ENCODE measurements around the gene GABRG3.

GABRG3 gene

GRCh38 chr15:27249046-27249759, 278.2 kb downstream of the GABRG3 start:
- no peak for DNase-seq (ENCODE audit: low read depth)

GRCh38 chr15:27249760-27250109, 278.8 kb downstream of the GABRG3 start:
- DNase-seq (ENCODE audit: low read depth): no peak

GRCh38 chr15:27250223-27250622, 279.2 kb downstream of the GABRG3 start:
- no peak for DNase-seq (ENCODE audit: low read depth)

GRCh38 chr15:27254055-27254454, 283.1 kb downstream of the GABRG3 start:
- no peak for DNase-seq (ENCODE audit: low read depth)

GRCh38 chr15:27254801-27255200, 283.8 kb downstream of the GABRG3 start:
- no peak for DNase-seq (ENCODE audit: low read depth)

DNA sequence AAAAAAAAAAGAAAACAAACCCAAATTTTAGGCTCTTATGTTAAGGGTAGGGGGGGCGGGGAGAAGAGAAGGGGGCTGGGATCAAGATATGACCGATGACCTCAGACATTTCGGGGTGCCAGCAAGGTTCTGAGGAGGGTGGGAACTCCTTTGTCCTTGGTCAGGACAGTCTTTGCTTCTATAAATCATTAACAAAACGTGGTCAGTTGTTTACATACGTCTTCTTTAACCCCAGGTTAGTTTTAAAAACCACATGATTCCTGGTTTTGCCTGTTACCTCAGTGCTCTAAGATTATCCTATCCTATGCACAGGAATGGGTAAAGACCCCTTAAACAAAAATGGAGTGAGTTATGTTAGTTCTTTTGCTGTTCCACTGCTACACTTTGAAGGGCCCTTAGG, 285.5 kb downstream of the GABRG3 start:
- no peak for DNase-seq (ENCODE audit: low read depth)

GRCh38 chr15:27258287-27258686, 287.3 kb downstream of the GABRG3 start:
- DNase-seq (ENCODE audit: low read depth): no peak

DNA sequence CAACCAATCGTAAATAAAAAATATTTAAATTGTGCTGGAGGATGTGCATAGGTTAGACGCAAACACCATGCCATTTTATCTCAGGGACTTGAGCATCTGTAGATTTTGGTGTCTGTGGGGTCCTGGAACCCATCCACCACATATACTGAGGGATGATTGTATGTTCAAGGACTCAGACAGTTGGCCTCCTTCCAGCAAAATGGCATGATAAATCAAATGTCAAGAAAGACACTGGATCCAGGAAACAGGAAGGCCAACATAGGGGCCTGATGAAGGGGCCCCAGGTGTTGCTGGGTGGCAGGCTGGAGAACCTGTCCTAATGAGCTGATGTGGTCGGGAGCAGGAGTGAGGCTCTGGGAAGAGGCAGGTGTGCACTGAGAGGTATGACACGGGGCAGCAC, 289.5 kb downstream of the GABRG3 start:
- DNase-seq (ENCODE audit: low read depth): no peak

- no peak for DNase-seq (ENCODE audit: low read depth)
These were observed 297.9 kb downstream of the GABRG3 start for GRCh38 chr15:27268923-27269322.

GRCh38 chr15:27271258-27271657, 300.3 kb downstream of the GABRG3 start:
- no peak for DNase-seq (ENCODE audit: low read depth)

GRCh38 chr15:27272427-27272826, 301.4 kb downstream of the GABRG3 start:
- DNase-seq (ENCODE audit: low read depth): no peak

- no peak for DNase-seq (ENCODE audit: low read depth)
These were observed 302.5 kb downstream of the GABRG3 start for GRCh38 chr15:27273506-27273905.

DNA sequence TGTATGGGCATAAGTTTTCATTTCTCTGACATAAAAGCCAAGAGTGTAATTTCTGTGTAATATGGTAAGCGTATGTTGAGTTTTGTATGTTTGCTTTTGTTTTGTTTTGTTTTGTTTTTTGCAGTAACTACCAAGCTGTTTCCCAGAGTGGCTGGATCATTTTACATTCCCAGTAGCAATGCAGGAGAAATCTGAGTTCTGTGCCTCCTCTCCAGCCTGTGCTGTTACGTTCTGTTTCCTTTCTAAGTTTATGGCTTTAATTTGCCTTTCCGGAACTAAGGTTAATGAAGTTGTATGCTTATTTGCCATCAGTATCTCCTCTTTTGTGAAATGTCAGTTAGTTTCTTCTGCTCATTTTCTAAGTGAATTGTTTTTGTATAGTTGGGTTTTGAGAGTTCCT, 307.8 kb downstream of the GABRG3 start:
- DNase-seq (ENCODE audit: low read depth): no peak

DNA sequence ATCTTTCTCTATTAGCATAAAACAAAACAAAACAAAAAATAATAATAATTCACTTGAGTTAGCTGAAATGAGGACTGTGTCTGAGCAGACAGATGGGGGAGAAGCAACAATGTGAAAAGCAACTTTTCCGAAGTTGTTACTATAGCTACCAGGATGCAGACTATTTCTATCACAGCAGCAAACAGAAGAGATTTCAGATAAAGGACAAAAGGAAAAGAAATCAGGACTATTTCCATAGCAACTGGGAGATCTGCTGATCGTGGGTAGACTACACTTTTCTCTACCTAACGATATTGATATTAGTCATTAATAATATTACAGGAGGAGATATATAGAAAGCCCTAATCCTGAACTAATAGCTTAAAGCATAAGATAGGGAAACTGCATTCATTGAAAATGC, 321.7 kb downstream of the GABRG3 start:
- DNase-seq (ENCODE audit: low read depth): no peak

DNA sequence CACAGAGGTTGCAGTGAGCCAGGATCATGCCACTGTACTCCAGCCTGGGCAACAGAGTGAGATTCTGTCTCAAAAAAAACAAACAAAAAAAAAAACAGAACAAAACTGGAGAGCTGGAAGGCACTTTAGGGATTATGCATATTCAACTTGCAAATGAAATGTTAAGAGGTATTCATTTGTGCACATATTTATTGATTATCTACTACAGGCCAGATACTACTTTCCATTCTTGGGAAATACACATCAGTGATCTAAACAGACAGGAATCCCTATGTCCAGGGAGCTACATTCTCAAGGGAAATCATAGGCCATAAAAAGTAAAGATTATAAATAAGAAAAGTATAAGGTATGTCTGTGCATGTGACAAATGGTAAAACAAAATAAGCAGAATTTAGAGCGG, 322.6 kb downstream of the GABRG3 start:
- DNase-seq (ENCODE audit: low read depth): no peak

GRCh38 chr15:27317736-27318135, 346.8 kb downstream of the GABRG3 start:
- no peak for DNase-seq (ENCODE audit: low read depth)

DNA sequence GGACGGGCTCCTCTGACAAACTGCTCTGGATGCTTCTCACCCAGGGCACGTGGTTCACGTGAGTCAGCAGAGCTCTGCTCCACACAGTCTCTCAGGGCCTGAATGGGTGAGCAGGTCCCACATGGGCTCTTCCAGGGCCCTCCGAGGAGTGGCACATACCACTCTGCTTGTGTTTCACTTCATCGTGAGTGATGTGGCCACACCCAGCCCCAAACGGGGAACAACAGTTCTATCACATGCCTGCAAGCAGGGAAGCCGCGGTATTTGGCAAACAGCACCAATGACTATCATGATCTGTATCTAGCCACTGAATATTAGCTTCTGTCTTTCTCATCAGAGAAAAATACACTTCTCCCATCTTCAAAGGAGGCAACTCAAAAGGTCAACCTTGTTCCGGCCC, 352.8 kb downstream of the GABRG3 start:
- no peak for DNase-seq (ENCODE audit: low read depth)

DNA sequence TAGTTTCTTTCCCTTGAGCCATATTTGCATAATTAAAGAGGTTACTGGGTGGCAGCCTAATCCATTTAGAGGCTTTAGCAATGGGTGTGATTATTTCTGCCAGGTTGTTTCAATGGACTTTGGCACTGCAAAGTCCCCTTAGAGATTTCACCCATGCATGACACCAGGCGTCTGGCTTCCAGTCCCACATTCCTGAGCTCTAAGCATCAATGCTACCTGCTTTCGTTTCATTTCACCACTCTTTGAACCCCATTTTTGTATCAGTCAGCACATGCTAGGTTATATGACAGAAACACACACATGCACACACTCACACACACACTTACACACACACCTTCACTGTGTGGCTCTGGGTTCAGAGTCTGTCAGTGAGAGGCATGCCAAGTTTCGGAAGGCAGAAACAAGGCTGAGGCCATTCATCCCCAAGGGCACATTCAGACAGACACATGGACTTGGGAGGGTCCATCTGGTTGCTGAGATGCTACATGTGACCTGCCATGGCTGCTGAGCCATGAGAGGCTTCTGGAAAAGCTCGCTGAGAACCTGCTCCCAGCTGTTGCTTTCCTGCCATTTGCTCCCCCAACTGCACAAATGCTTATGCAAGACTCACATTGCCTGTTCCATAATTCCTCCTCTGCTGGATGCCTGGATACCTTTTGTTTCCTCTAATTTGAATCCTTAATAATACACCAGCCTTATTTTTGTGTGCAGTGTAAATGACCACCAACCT, 354.1 kb downstream of the GABRG3 start:
- no peak for DNase-seq (ENCODE audit: low read depth)

- no peak for DNase-seq (ENCODE audit: low read depth)
These were observed 356.6 kb downstream of the GABRG3 start for GRCh38 chr15:27327467-27328025.

DNA sequence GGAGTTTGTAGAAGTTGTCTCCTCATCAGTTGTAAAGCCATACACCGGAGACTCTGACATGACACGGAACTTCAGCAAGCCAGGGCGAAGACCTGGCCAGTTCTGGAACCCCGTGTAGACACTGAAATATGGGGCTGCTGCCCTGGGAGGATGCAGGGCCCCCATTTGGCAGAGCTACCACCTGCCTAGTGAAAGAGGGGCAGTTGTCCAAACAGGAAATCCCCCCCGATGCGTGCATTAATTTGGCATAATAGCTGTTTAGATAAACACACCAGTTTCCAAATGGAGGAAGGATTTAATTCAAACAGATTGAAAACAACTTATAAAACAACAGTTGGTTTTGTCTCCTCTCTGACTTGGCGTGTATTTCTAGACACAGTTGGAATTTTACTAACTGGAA, 357.2 kb downstream of the GABRG3 start:
- DNase-seq (ENCODE audit: low read depth): no peak

DNA sequence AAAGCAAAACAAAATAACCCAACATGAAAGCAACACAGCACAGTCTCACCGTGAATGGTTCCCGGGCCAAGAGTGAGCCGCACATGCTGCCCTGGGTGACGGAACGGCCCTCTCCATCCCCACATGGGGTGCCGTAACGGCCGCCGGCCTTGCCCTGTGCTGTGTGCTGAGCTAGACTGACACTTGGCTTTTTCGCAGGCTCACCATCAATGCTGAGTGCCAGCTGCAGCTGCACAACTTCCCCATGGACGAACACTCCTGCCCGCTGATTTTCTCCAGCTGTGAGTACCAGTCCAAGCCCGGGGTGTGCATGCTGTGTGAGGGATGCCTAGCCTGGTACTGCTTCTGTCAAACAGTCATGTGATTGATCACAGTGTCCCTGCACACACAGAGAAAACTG, 357.6 kb downstream of the GABRG3 start:
- no peak for DNase-seq (ENCODE audit: low read depth)

- no peak for DNase-seq (ENCODE audit: low read depth)
These were observed 359.3 kb downstream of the GABRG3 start for GRCh38 chr15:27330326-27330725.

DNA sequence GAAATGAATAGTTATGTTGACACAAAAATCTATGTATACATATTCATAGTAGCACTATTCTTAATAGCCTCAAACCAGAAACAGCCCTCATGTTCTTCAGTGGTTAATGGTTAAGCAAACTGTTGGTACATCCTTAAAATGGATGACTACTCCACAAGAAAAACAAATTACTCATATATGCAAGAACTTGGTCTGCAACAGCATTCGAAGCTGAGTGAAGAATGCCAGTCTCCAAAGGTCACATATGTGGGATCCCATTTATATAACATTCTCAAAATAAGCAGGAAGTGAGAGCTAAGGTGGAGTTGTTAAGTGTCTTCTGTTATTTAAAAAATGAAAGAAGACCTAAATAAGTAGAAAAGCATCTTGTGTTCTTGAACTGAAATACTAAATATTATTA, 365.7 kb downstream of the GABRG3 start:
- DNase-seq (ENCODE audit: low read depth): no peak

DNA sequence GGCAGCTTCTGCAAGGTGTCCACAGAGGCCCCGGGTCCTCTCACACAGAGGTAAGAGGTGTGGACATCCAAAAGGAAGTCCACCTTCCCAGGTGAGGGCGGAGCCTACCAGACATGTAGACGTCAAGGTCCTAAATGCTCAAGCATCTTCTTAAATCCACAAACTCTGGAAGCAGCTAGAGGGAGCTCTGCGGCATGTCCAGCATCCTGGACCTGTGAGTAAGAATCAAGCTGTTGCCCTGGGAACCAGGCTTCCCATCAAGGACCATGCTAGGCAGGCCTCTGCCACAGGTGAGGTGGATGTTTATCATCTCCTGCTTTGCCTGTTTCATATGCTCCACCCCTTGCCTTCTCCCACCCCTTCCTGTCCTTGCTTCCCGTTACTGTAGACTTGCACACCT, 368.2 kb downstream of the GABRG3 start:
- DNase-seq (ENCODE audit: low read depth): no peak

All from GM04503 (cell line).